HFFc6 (cell line): ENCODE measurements around the gene PHACTR1. TPM values are rescaled to one million over a fixed set of nuclear protein-coding genes. Genes with fewer than 3 reads are reported as not detected.

Experiments
- DNase-seq: peaks from one replicate; pipeline ENCODE4 v3.0.0-alpha.2; 2018
- H3K27ac Mint-ChIP-seq: 2 replicates; pipeline ENCODE4 v1.8.0; 2020; ENCODE audit warnings: mild to moderate bottlenecking, mixed read lengths
- H3K27me3 Mint-ChIP-seq: 2 replicates; pipeline ENCODE4 v1.8.0; 2021; ENCODE audit warnings: mild to moderate bottlenecking, moderate library complexity, mixed read lengths; ENCODE audit not compliant: insufficient read depth
- H3K36me3 Mint-ChIP-seq: 2 replicates; pipeline ENCODE4 v1.8.0; 2021; ENCODE audit warnings: low read depth, mixed read lengths
- H3K4me1 Mint-ChIP-seq: 2 replicates; pipeline ENCODE4 v1.8.0; 2020; ENCODE audit warnings: low read depth, mixed read lengths
- H3K4me3 Mint-ChIP-seq: 2 replicates; pipeline ENCODE4 v1.8.0; 2020; ENCODE audit warnings: mild to moderate bottlenecking, moderate library complexity, mixed read lengths
- H3K9me3 Mint-ChIP-seq: 2 replicates; pipeline ENCODE4 v1.8.0; 2020; ENCODE audit warnings: mild to moderate bottlenecking, mixed read lengths
- CTCF ChIP-seq: fragments of 200-600 bp; sonication (generic); IDR thresholded peaks from 2 replicates; pipeline ENCODE4 v1.5.0; 2021; ENCODE audit warnings: antibody characterized with exemption, mild to moderate bottlenecking
- total RNA-seq, 6 experiments: library from RNA; stranded (reverse); fragmentation: NEBNext Ultra II Directional; extraction: Animal tissue kit (Norgen Biotek cat#: 25700); gene quantifications; 2 replicates in 1 of 6; 3 replicates in 5 of 6; pipeline ENCODE4 v1.2.3, GENCODE V29; 2021

Gene PHACTR1
- total RNA-seq, 6 experiments from 2014 or later: 2.5 to 4.7 (median 3.9) TPM

GRCh38 chr6:12769556-12770256, 53.1 kb downstream of the PHACTR1 start:
- Mint-ChIP-seq H3K4me3 (no peak overlapping the region), H3K27me3 (no peaks in the 10 kb centered on the region), H3K9me3 (no peaks in the 10 kb centered on the region), H3K27ac (no peak overlapping the region), H3K36me3 (no peaks in the 10 kb centered on the region), H3K4me1 (peaks cover 17% of the 10 kb centered on the region)
- DNase-seq: peak; percentile 10
- no peak for TF ChIP-seq CTCF

GRCh38 chr6:12772416-12772815, 55.8 kb downstream of the PHACTR1 start:
- DNase-seq: no peak
- peaks cover 17% of the 10 kb centered on the region for H3K4me1 Mint-ChIP-seq
- H3K9me3 Mint-ChIP-seq: no peaks in the 10 kb centered on the region
- TF ChIP-seq CTCF: no peak
- H3K27me3 Mint-ChIP-seq: no peaks in the 10 kb centered on the region
- H3K27ac Mint-ChIP-seq: no peak overlapping the region
- no peaks in the 10 kb centered on the region for H3K36me3 Mint-ChIP-seq
- H3K4me3 Mint-ChIP-seq: no peak overlapping the region

- Mint-ChIP-seq H3K27ac (no peak overlapping the region), H3K4me1 (no peaks in the 10 kb centered on the region), H3K9me3 (no peaks in the 10 kb centered on the region), H3K27me3 (peaks cover 2% of the 10 kb centered on the region; the same call in 1 of the 2 replicates), H3K4me3 (no peak overlapping the region), H3K36me3 (no peaks in the 10 kb centered on the region)
- no peak for DNase-seq
- TF ChIP-seq CTCF: no peak
These were observed 59.7 kb downstream of the PHACTR1 start for GRCh38 chr6:12776291-12776690.

- Mint-ChIP-seq H3K27ac (no peak overlapping the region), H3K36me3 (no peaks in the 10 kb centered on the region), H3K4me1 (no peaks in the 10 kb centered on the region), H3K9me3 (no peaks in the 10 kb centered on the region), H3K27me3 (peaks cover 5% of the 10 kb centered on the region; the same call in 1 of the 2 replicates), H3K4me3 (no peak overlapping the region)
- TF ChIP-seq CTCF: no peak
- DNase-seq: no peak
These were observed 63.2 kb downstream of the PHACTR1 start for GRCh38 chr6:12779772-12780171.

- DNase-seq: no peak
- no peak for TF ChIP-seq CTCF
- peaks cover 5% of the 10 kb centered on the region; the same call in 1 of the 2 replicates for H3K27me3 Mint-ChIP-seq
- no peaks in the 10 kb centered on the region for H3K36me3 Mint-ChIP-seq
- no peaks in the 10 kb centered on the region for H3K4me1 Mint-ChIP-seq
- no peaks in the 10 kb centered on the region for H3K9me3 Mint-ChIP-seq
- no peak overlapping the region for H3K4me3 Mint-ChIP-seq
- H3K27ac Mint-ChIP-seq: no peak overlapping the region
These were observed 65.6 kb downstream of the PHACTR1 start for GRCh38 chr6:12782136-12782535.
